Endothelial cell of umbilical vein (primary cell): ENCODE results near the gene LATS1. TPM values are rescaled to one million over a fixed set of nuclear protein-coding genes. Genes with fewer than 3 reads are reported as not detected.

Experiments
- BruUV-seq: library from RNA; stranded (reverse); fragments of 400-500 nt; replicated peaks from 2 replicates; lab custom pipeline; 2021; lab: Mats Ljungman, UMichigan
- CTCF ChIA-PET: fragments of 300-600, 350-600 bp; sonication (Branson Sonifier 250); formaldehyde crosslinking; loops from one replicate; lab custom pipeline; 2021; ENCODE audit warnings: antibody characterized with exemption, inconsistent platforms; lab: Charles Lee
- POLR2A ChIA-PET: fragments of 300-600, 350-600 bp; sonication (Branson Sonifier 250); formaldehyde crosslinking; loops from one replicate; lab custom pipeline; 2021; ENCODE audit warnings: antibody characterized with exemption, inconsistent platforms; lab: Charles Lee
- DNase-seq: peaks from one replicate; pipeline ENCODE4 v3.0.0-alpha.2; 2011; ENCODE audit warnings: low read depth, low spot score
- FAIRE-seq: peaks from 2 replicates; lab custom pipeline; 2011; peaks lifted over from hg19 to GRCh38; lab: Jason Lieb, UNC
- H2AFZ ChIP-seq: 2 replicates; pipeline ENCODE4 v1.6.0; 2012; ENCODE audit warnings: low read depth, low read length, control low read depth, inconsistent platforms
- H3K27ac ChIP-seq: 2 replicates; pipeline ENCODE4 v1.5.1; 2011; ENCODE audit warnings: low read depth, mild to moderate bottlenecking, control low read depth, low read length, moderate library complexity; ENCODE audit not compliant: insufficient read depth
- H3K27me3 ChIP-seq, 2 experiments: 2 replicates each; pipeline versions ENCODE4 v1.6.0 to v1.6.1; 2011; ENCODE audit warnings: low read length in 2 of 2, mixed read lengths in 1 of 2; ENCODE audit not compliant: control insufficient read depth in 2 of 2, insufficient read depth in 2 of 2
- H3K36me3 ChIP-seq, 2 experiments: 2 replicates in 1 of 2; 3 replicates in 1 of 2; pipeline ENCODE4 v1.5.1; 2011; ENCODE audit warnings: low read length in 2 of 2, mild to moderate bottlenecking in 1 of 2, moderate library complexity in 1 of 2; ENCODE audit not compliant: control insufficient read depth in 2 of 2, insufficient read depth in 2 of 2; ENCODE audit errors: extremely low read depth in 1 of 2
- H3K4me1 ChIP-seq: 3 replicates; pipeline ENCODE4 v1.5.1; 2011; ENCODE audit warnings: mild to moderate bottlenecking, low read length; ENCODE audit not compliant: control insufficient read depth, insufficient read depth; ENCODE audit errors: extremely low read depth
- H3K4me2 ChIP-seq: 2 replicates; pipeline ENCODE4 v1.6.1; 2011; ENCODE audit warnings: low read length, control low read depth, mixed read lengths; ENCODE audit not compliant: insufficient read depth
- H3K4me3 ChIP-seq, 3 experiments: fragments of 200-600 bp in 1 of 3; sonication (generic), shearing (Covaris generic) in 1 of 3; replicated peaks in 1 of 3; 2 replicates each; pipeline ENCODE4 v1.5.1; 2011 to 2016; ENCODE audit warnings: control low read depth in 3 of 3, low read length in 3 of 3, mild to moderate bottlenecking in 2 of 3, inconsistent platforms in 1 of 3, low read depth in 1 of 3, moderate library complexity in 1 of 3; ENCODE audit not compliant: insufficient read depth in 1 of 3
- H3K79me2 ChIP-seq: 2 replicates; pipeline ENCODE4 v1.6.0; 2012; ENCODE audit warnings: low read length, inconsistent platforms; ENCODE audit not compliant: control insufficient read depth, insufficient read depth
- H3K9ac ChIP-seq: replicated peaks from 2 replicates; pipeline ENCODE3; 2011; ENCODE audit warnings: low read length, control low read depth; ENCODE audit not compliant: insufficient read depth; ENCODE audit errors: extremely low read depth
- H3K9me1 ChIP-seq: replicated peaks from 3 replicates; pipeline ENCODE4 v1.6.0; 2011; ENCODE audit warnings: mild to moderate bottlenecking, low read length; ENCODE audit not compliant: control insufficient read depth, insufficient read depth; ENCODE audit errors: extremely low read depth
- H3K9me3 ChIP-seq: replicated peaks from 2 replicates; pipeline ENCODE4 v1.5.1; 2012; ENCODE audit warnings: low read length, inconsistent platforms; ENCODE audit not compliant: control insufficient read depth, insufficient read depth
- H4K20me1 ChIP-seq: replicated peaks from 2 replicates; pipeline ENCODE3; 2011; ENCODE audit warnings: mild to moderate bottlenecking, low read length; ENCODE audit not compliant: control insufficient read depth, insufficient read depth; ENCODE audit errors: extremely low read depth
- CTCF ChIP-seq, 2 donors: IDR thresholded peaks; 1 replicate in 1 of 2; 2 replicates in 1 of 2; pipeline ENCODE4 v1.5.1; 2011; ENCODE audit warnings: low read length in 2 of 2, mild to moderate bottlenecking in 2 of 2, moderate library complexity in 2 of 2, control low read depth in 1 of 2, inconsistent platforms in 1 of 2, low read depth in 1 of 2; ENCODE audit not compliant: insufficient read depth in 1 of 2; ENCODE audit errors: extremely low read depth in 1 of 2
- EZH2 ChIP-seq: IDR thresholded peaks from 2 replicates; pipeline ENCODE4 v1.6.1; 2012; ENCODE audit warnings: borderline replicate concordance, low read depth, mild to moderate bottlenecking, moderate library complexity, low read length, inconsistent platforms; ENCODE audit not compliant: severe bottlenecking
- FOS ChIP-seq: IDR thresholded peaks from 2 replicates; pipeline ENCODE4 v1.6.1; 2011; ENCODE audit warnings: mild to moderate bottlenecking, low read length, moderate library complexity, borderline replicate concordance; ENCODE audit not compliant: insufficient read depth
- GATA2 ChIP-seq: IDR thresholded peaks from 2 replicates; pipeline ENCODE4 v1.7.0; 2011; ENCODE audit warnings: low read depth, mild to moderate bottlenecking, moderate library complexity, mixed read lengths, low read length; ENCODE audit not compliant: insufficient read length, insufficient read depth
- JUN ChIP-seq: IDR thresholded peaks from 2 replicates; pipeline ENCODE4 v1.6.1; 2011; ENCODE audit warnings: borderline replicate concordance, low read depth; ENCODE audit not compliant: insufficient read length, insufficient read depth
- MAX ChIP-seq: IDR thresholded peaks from 2 replicates; pipeline ENCODE4 v1.6.1; 2011; ENCODE audit not compliant: insufficient read depth, insufficient read length
- MYC ChIP-seq: IDR thresholded peaks from one replicate; pipeline ENCODE4 v1.6.1; 2011; ENCODE audit warnings: mild to moderate bottlenecking, low read depth, low read length
- POLR2A ChIP-seq: IDR thresholded peaks from 2 replicates; pipeline ENCODE4 v1.6.1; 2012; ENCODE audit warnings: low read depth, mild to moderate bottlenecking, control low read depth, low read length
- POLR2AphosphoS5 ChIP-seq: IDR thresholded peaks from 2 replicates; pipeline ENCODE4 v1.6.1; 2012; ENCODE audit warnings: low read depth, mild to moderate bottlenecking, control low read depth, low read length, moderate library complexity; ENCODE audit not compliant: insufficient read depth
- dilution Hi-C: fragments of 300-500 bp; cut with MboI; formaldehyde crosslinking; loops from one replicate; pipeline ENCODE4 v1.15.0; 2019; ENCODE audit warnings: low sequenced_read_pairs; ENCODE audit not compliant: extremely low pct_ligation_motif_present
- intact Hi-C: fragments of 100-400 bp; cut with micrococcal nuclease; formaldehyde crosslinking; loops from one replicate; pipeline ENCODE4 v1.10.0; 2022
- polyA plus RNA-seq, 4 experiments: library from polyadenylated mRNA; depleted of rRNA in 3 of 4; stranded (reverse) in 3 of 4; unstranded in 1 of 4; fragments of >200 nt; gene quantifications; 2 replicates each; pipeline versions ENCODE4 v1.2.1 to v1.2.3, GENCODE V29; 2011 to 2012; ENCODE audit warnings: missing spikeins in 1 of 4
- total RNA-seq: library from RNA; stranded (reverse); gene quantifications from 2 replicates; pipeline ENCODE4 v1.2.3, GENCODE V29; 2021

The LATS1 gene
- total and polyA plus RNA-seq, 2 donors (not counting 3 experiments of a cell fraction or from before 2014, with no cell fraction given) = 8.4 to 27.6 TPM

GRCh38 chr6:149660028-149660427 lies 57.9 kb downstream of the LATS1 start:
- dilution Hi-C loops = no loop called here
- no peaks in the 10 kb centered on the region for H3K9me1 ChIP-seq
- no peak for DNase-seq
- H3K9me3 ChIP-seq = no peaks in the 10 kb centered on the region
- POLR2A ChIA-PET = no interaction called here
- FAIRE-seq = no peak
- no peak overlapping the region for H2AFZ ChIP-seq
- no peak overlapping the region for H3K4me3 ChIP-seq
- no peaks in the 10 kb centered on the region for H3K4me1 ChIP-seq
- intact Hi-C loops = no loop called here
- no peak overlapping the region for H3K27ac ChIP-seq
- no peak overlapping the region for H3K9ac ChIP-seq
- CTCF ChIA-PET = interaction anchor here (1.6 kb wide), 1 partner anchor 14 kb away, joined by 4 read pairs; no protein-coding TSS in a partner anchor
- peaks cover 0 to 4% of the 10 kb centered on the region in 2 experiments for H3K36me3 ChIP-seq
- BruUV-seq = no TSS peak
- H3K4me2 ChIP-seq = no peak overlapping the region
- no peaks in the 10 kb centered on the region for H4K20me1 ChIP-seq
- H3K79me2 ChIP-seq = no peaks in the 10 kb centered on the region
- no peaks in the 10 kb centered on the region for H3K27me3 ChIP-seq
- TF ChIP-seq CTCF (IDR thresholded peaks at IDR 0.05; ENCODE audit: extremely low read depth in 1 of 2, insufficient read depth in 1 of 2, low read depth in 1 of 2, low read length in 2 of 2) (no peak), MAX (no peak), EZH2 (no peak), MYC (no peak), POLR2A (no peak), FOS (no peak), JUN (no peak), GATA2 (no peak), POLR2AphosphoS5 (no peak)
